Astrocyte (in vitro differentiated cells and primary cell): ENCODE data around the gene RPL18. TPM values are rescaled to one million over a fixed set of nuclear protein-coding genes. Genes with fewer than 3 reads are reported as not detected.

Experiments
- DNase-seq: peaks from one replicate; pipeline ENCODE4 v3.0.0-alpha.2; 2010; ENCODE audit warnings: low read depth
- FAIRE-seq: peaks from 2 replicates; lab custom pipeline; 2011; peaks lifted over from hg19 to GRCh38; lab: Jason Lieb, UNC
- H2AFZ ChIP-seq: 2 replicates; pipeline ENCODE4 v1.6.0; 2012; ENCODE audit warnings: low read depth, low read length, inconsistent platforms
- H3K27ac ChIP-seq: 2 replicates; pipeline ENCODE4 v1.5.1; 2011; ENCODE audit warnings: low read depth, low read length, inconsistent platforms
- H3K27me3 ChIP-seq: 2 replicates; pipeline ENCODE4 v1.6.0; 2011; ENCODE audit warnings: low read length, inconsistent platforms; ENCODE audit not compliant: insufficient read depth
- H3K36me3 ChIP-seq: 2 replicates; pipeline ENCODE4 v1.5.1; 2011; ENCODE audit warnings: low read length, inconsistent platforms; ENCODE audit not compliant: insufficient read depth
- H3K4me1 ChIP-seq: 2 replicates; pipeline ENCODE4 v1.5.1; 2011; ENCODE audit warnings: low read length, inconsistent platforms; ENCODE audit not compliant: insufficient read depth
- H3K4me2 ChIP-seq: 2 replicates; pipeline ENCODE4 v1.6.0; 2012; ENCODE audit warnings: low read length, inconsistent platforms
- H3K4me3 ChIP-seq: 2 replicates; pipeline ENCODE4 v1.5.1; 2011; ENCODE audit warnings: low read depth, mild to moderate bottlenecking, low read length, inconsistent platforms; ENCODE audit not compliant: insufficient read depth
- H3K79me2 ChIP-seq: 2 replicates; pipeline ENCODE4 v1.6.0; 2012; ENCODE audit warnings: mild to moderate bottlenecking, low read length, inconsistent platforms; ENCODE audit not compliant: insufficient read depth
- H3K9ac ChIP-seq: 2 replicates; pipeline ENCODE4 v1.6.0; 2012; ENCODE audit warnings: mild to moderate bottlenecking, low read length, inconsistent platforms
- H3K9me3 ChIP-seq: 2 replicates; pipeline ENCODE4 v1.5.1; 2012; ENCODE audit warnings: low read depth, mild to moderate bottlenecking, low read length, inconsistent platforms; ENCODE audit not compliant: insufficient read depth
- H4K20me1 ChIP-seq: 2 replicates; pipeline ENCODE4 v1.6.0; 2012; ENCODE audit warnings: low read length, inconsistent platforms; ENCODE audit not compliant: insufficient read depth
- H3K27ac Mint-ChIP-seq: one replicate; pipeline ENCODE4 v1.8.0; 2021; ENCODE audit warnings: mild to moderate bottlenecking, mixed read lengths; ENCODE audit not compliant: unreplicated experiment
- H3K27me3 Mint-ChIP-seq: one replicate; pipeline ENCODE4 v1.8.0; 2021; ENCODE audit warnings: low read depth, mixed read lengths; ENCODE audit not compliant: unreplicated experiment
- H3K36me3 Mint-ChIP-seq: one replicate; pipeline ENCODE4 v1.8.0; 2021; ENCODE audit warnings: low read depth, mixed read lengths; ENCODE audit not compliant: unreplicated experiment
- H3K4me1 Mint-ChIP-seq: one replicate; pipeline ENCODE4 v1.8.0; 2021; ENCODE audit warnings: low read depth, mixed read lengths; ENCODE audit not compliant: unreplicated experiment
- H3K4me3 Mint-ChIP-seq: one replicate; pipeline ENCODE4 v1.8.0; 2021; ENCODE audit warnings: mild to moderate bottlenecking, moderate library complexity, mixed read lengths; ENCODE audit not compliant: unreplicated experiment
- H3K9me3 Mint-ChIP-seq: one replicate; pipeline ENCODE4 v1.8.0; 2021; ENCODE audit warnings: mild to moderate bottlenecking, mixed read lengths; ENCODE audit not compliant: unreplicated experiment
- CTCF ChIP-seq: IDR thresholded peaks from 2 replicates; pipeline ENCODE4 v1.5.1; 2011; ENCODE audit warnings: low read depth, mild to moderate bottlenecking, inconsistent platforms, low read length, moderate library complexity; ENCODE audit not compliant: insufficient read depth
- EZH2 ChIP-seq: IDR thresholded peaks from 2 replicates; pipeline ENCODE4 v1.6.1; 2012; ENCODE audit warnings: mild to moderate bottlenecking, low read length, inconsistent platforms; ENCODE audit not compliant: insufficient read depth
- total RNA-seq: library from RNA; stranded (reverse); gene quantifications from 2 replicates; pipeline ENCODE4 v1.2.1, GENCODE V29; 2021

Gene RPL18
- total RNA-seq, 1 donor from 2014 or later: 1,102 TPM

GRCh38 chr19:48607359-48607755, 11.6 kb downstream of the RPL18 start:
- Mint-ChIP-seq H3K27me3 (no peaks in the 10 kb centered on the region), H3K9me3 (no peaks in the 10 kb centered on the region), H3K27ac (no peak overlapping the region), H3K4me1 (no peaks in the 10 kb centered on the region), H3K36me3 (peaks cover 1% of the 10 kb centered on the region), H3K4me3 (no peak overlapping the region)
- no peak overlapping the region for H3K4me3 ChIP-seq
- FAIRE-seq (no peak), DNase-seq (no peak)
- no peak for TF ChIP-seq CTCF
- TF ChIP-seq EZH2: no peak
- no peaks in the 10 kb centered on the region for H3K27me3 ChIP-seq
- H3K9ac ChIP-seq: no peak overlapping the region
- no peaks in the 10 kb centered on the region for H4K20me1 ChIP-seq
- no peak overlapping the region for H3K4me2 ChIP-seq
- no peaks in the 10 kb centered on the region for H3K36me3 ChIP-seq
- H3K4me1 ChIP-seq: no peaks in the 10 kb centered on the region
- H3K27ac ChIP-seq: no peak overlapping the region
- H3K79me2 ChIP-seq: no peaks in the 10 kb centered on the region
- no peaks in the 10 kb centered on the region for H3K9me3 ChIP-seq
- no peak overlapping the region for H2AFZ ChIP-seq

- H4K20me1 ChIP-seq: no peaks in the 10 kb centered on the region
- no peak within 1 kb of the TSS for H3K27ac ChIP-seq
- no peak within 1 kb of the TSS for H2AFZ ChIP-seq
- Mint-ChIP-seq H3K27ac (no peak within 1 kb of the TSS), H3K27me3 (no peaks in the 10 kb centered on the region), H3K4me3 (no peak within 1 kb of the TSS), H3K4me1 (no peaks in the 10 kb centered on the region), H3K36me3 (peaks cover 1% of the 10 kb centered on the region), H3K9me3 (no peaks in the 10 kb centered on the region)
- FAIRE-seq: no peak
- H3K4me1 ChIP-seq: no peaks in the 10 kb centered on the region
- no peak within 1 kb of the TSS for H3K4me3 ChIP-seq
- DNase-seq: no peak
- no peaks in the 10 kb centered on the region for H3K9me3 ChIP-seq
- no peak within 1 kb of the TSS for H3K4me2 ChIP-seq
- H3K79me2 ChIP-seq: no peaks in the 10 kb centered on the region
- H3K9ac ChIP-seq: no peak within 1 kb of the TSS
- TF ChIP-seq CTCF: no peak
- TF ChIP-seq EZH2: no peak
- no peaks in the 10 kb centered on the region for H3K27me3 ChIP-seq
- H3K36me3 ChIP-seq: no peaks in the 10 kb centered on the region
Measured at GRCh38 chr19:48606463-48607358, 12.3 kb downstream of the RPL18 start, which contains the start of gene SPACA4. Gene SPACA4 (plus strand): TSS chr19:48606742. CDS start chr19:48606979, 237 bp downstream.

GRCh38 chr19:48603850-48604249, 15.1 kb downstream of the RPL18 start:
- Histone ChIP-seq H3K4me3 (no peak overlapping the region), H3K79me2 (no peaks in the 10 kb centered on the region), H2AFZ (no peak overlapping the region), H4K20me1 (no peaks in the 10 kb centered on the region), H3K27me3 (no peaks in the 10 kb centered on the region), H3K4me2 (no peak overlapping the region), H3K9ac (no peak overlapping the region), H3K9me3 (no peaks in the 10 kb centered on the region), H3K4me1 (no peaks in the 10 kb centered on the region), H3K27ac (no peak overlapping the region), H3K36me3 (no peaks in the 10 kb centered on the region)
- peaks cover under 1% of the 10 kb centered on the region for H3K27me3 Mint-ChIP-seq
- DNase-seq: no peak
- no peaks in the 10 kb centered on the region for H3K4me1 Mint-ChIP-seq
- no peak overlapping the region for H3K4me3 Mint-ChIP-seq
- no peaks in the 10 kb centered on the region for H3K9me3 Mint-ChIP-seq
- peaks cover 1% of the 10 kb centered on the region for H3K36me3 Mint-ChIP-seq
- H3K27ac Mint-ChIP-seq: no peak overlapping the region
- FAIRE-seq: no peak
- TF ChIP-seq CTCF: no peak
- no peak for TF ChIP-seq EZH2
